Measurements from ENCODE around the gene KCNJ10. TPM values are rescaled to one million over a fixed set of nuclear protein-coding genes. Genes with fewer than 3 reads are reported as not detected.

KCNJ10 gene
- total and polyA plus RNA-seq, 8 donors, result 0.19 to 1.1 (median 0.78) TPM; not detected in 5

GRCh38 chr1:160082487-160082886 lies 12.5 kb upstream of the KCNJ10 start:
- no peaks in the 10 kb centered on the region for H3K9me3 ChIP-seq
- no peak for DNase-seq
- intact Hi-C loops (cut with DNase I; ENCODE audit: low total_unique reads), result loop anchor here (5.0 kb wide), 1 partner anchor 35 kb away; no protein-coding TSS in a partner anchor
- H3K27me3 ChIP-seq, result peaks cover 7 to 72% (median 42%) of the 10 kb centered on the region in 3 donors
- no peak overlapping the region for H3K4me3 ChIP-seq
- H3K4me1 ChIP-seq, result peaks cover 9 to 23% (median 13%) of the 10 kb centered on the region in 4 donors
- H3K27ac ChIP-seq, result no peak overlapping the region
- no peak for TF ChIP-seq CTCF (IDR thresholded peaks at IDR 0.05)
- TF ChIP-seq POLR2A (IDR thresholded peaks at IDR 0.05), result no peak
- TF ChIP-seq EP300 (IDR thresholded peaks at IDR 0.05), result no peak
- no peak for TF ChIP-seq POLR2AphosphoS5 (IDR thresholded peaks at IDR 0.05)
- WGBS, 5 donors, result 35 to 65% (median 48%) methylated on average over 2 of the region's 2 CpGs
- peaks cover 0 to 9% (median 5%) of the 10 kb centered on the region in 4 donors for H3K36me3 ChIP-seq

GRCh38 chr1:160081261-160081936 lies 11.4 kb upstream of the KCNJ10 start, which contains the start of gene KCNJ9:
Gene KCNJ9, plus strand, starts transcription at chr1:160081538. Its CDS starts 2,493 bp downstream, at chr1:160084031.
- no peak within 1 kb of the TSS for H3K4me3 ChIP-seq
- no peaks in the 10 kb centered on the region for H3K36me3 ChIP-seq
- no peak within 1 kb of the TSS for H3K27ac ChIP-seq
- peaks cover 9 to 23% (median 13%) of the 10 kb centered on the region in 4 donors for H3K4me1 ChIP-seq
- peak in 1 of 2 donors; percentile 54 for DNase-seq
- intact Hi-C loops (cut with DNase I; ENCODE audit: low total_unique reads), result loop anchor here (5.0 kb wide), 1 partner anchor 34 kb away; no protein-coding TSS in a partner anchor
- H3K9me3 ChIP-seq, result no peaks in the 10 kb centered on the region
- peaks cover 7 to 74% (median 42%) of the 10 kb centered on the region in 3 donors for H3K27me3 ChIP-seq
- WGBS, 5 donors, result 15 to 23% (median 19%) methylated on average over 7 to 14 of the region's 14 CpGs
- no peak for TF ChIP-seq POLR2AphosphoS5 (IDR thresholded peaks at IDR 0.05)
- TF ChIP-seq CTCF (IDR thresholded peaks at IDR 0.05), result no peak
- TF ChIP-seq EP300 (IDR thresholded peaks at IDR 0.05), result no peak
- no peak for TF ChIP-seq POLR2A (IDR thresholded peaks at IDR 0.05)

- 49 to 57% (median 53%) methylated on average over 6 of the region's 6 CpGs for WGBS, 5 donors
- H3K36me3 ChIP-seq, result no peaks in the 10 kb centered on the region
- intact Hi-C loops (cut with DNase I; ENCODE audit: low total_unique reads), result loop anchor here (5.0 kb wide), 1 partner anchor 33 kb away; no protein-coding TSS in a partner anchor
These were observed 10.6 kb upstream of the KCNJ10 start for GRCh38 chr1:160080381-160081100.

More at GRCh38 chr1:160080381-160081100, 10.6 kb upstream of the KCNJ10 start:
- Histone ChIP-seq H3K27ac (no peak overlapping the region), H3K4me3 (no peak overlapping the region), H3K4me1 (peaks cover 9 to 23% (median 12%) of the 10 kb centered on the region in 4 donors), H3K9me3 (no peaks in the 10 kb centered on the region), H3K27me3 (peaks cover 7 to 80% (median 42%) of the 10 kb centered on the region in 3 donors)
- no peak for DNase-seq
- TF ChIP-seq POLR2A (IDR thresholded peaks at IDR 0.05) (no peak), EP300 (IDR thresholded peaks at IDR 0.05) (no peak), CTCF (IDR thresholded peaks at IDR 0.05) (no peak), POLR2AphosphoS5 (IDR thresholded peaks at IDR 0.05) (no peak)
